K562 (cell line): ENCODE measurements around the gene DGKK. TPM values are rescaled to one million over a fixed set of nuclear protein-coding genes. Genes with fewer than 3 reads are reported as not detected.

Experiments used
- ATAC-seq: fragments of 200-7000 bp; cut with Tn5 transposase; 3 replicates; pipeline ENCODE4 v1.9.1; 2020; ENCODE audit warnings: moderate library complexity
- BruUV-seq: library from RNA; stranded (reverse); fragments of 400-500 nt; replicated peaks from 2 replicates; lab custom pipeline; 2021; lab: Mats Ljungman, UMichigan
- CTCF ChIA-PET: fragments of 300-600 bp; formaldehyde crosslinking; extraction: SDS; loops from one replicate; lab custom pipeline; 2021; ENCODE audit warnings: low intra/inter-chr PET ratio; lab: Yijun Ruan, JAX
- POLR2A ChIA-PET: fragments of 300-600, 350-650 bp; sonication (Branson Sonifier 250); formaldehyde crosslinking; extraction: SDS; loops from one replicate; lab custom pipeline; 2021; ENCODE audit warnings: antibody characterized with exemption, inconsistent platforms; lab: Yijun Ruan, JAX
- DNase-seq, 4 experiments: peaks; one replicate each; pipeline versions ENCODE4 v3.0.0 to v3.0.0-alpha.2; 2011 to 2018; ENCODE audit warnings: low spot score in 3 of 4, mixed read lengths in 3 of 4; ENCODE audit errors: extremely low read depth in 1 of 4
- FAIRE-seq: peaks from 2 replicates; lab custom pipeline; 2011; peaks lifted over from hg19 to GRCh38; lab: Jason Lieb, UNC
- H2AFZ ChIP-seq: 2 replicates; pipeline ENCODE4 v1.6.0; 2011; ENCODE audit warnings: low read depth, low read length, control low read depth, inconsistent platforms
- H3K27ac ChIP-seq: fragments of 200-600 bp; 3 replicates; pipeline ENCODE4 v1.8.0; 2011; ENCODE audit warnings: low read depth, mild to moderate bottlenecking, control low read depth, inconsistent platforms, low read length, moderate library complexity, mixed read lengths; ENCODE audit errors: extremely low read depth
- H3K27me3 ChIP-seq, 2 experiments: fragments of 300-600 bp in 1 of 2; 2 replicates in 1 of 2; 3 replicates in 1 of 2; pipeline versions ENCODE4 v1.6.0 to v1.8.0; 2011; ENCODE audit warnings: inconsistent platforms in 2 of 2, low read length in 2 of 2, mild to moderate bottlenecking in 1 of 2, mixed read lengths in 1 of 2, moderate library complexity in 1 of 2; ENCODE audit not compliant: control insufficient read depth in 2 of 2, insufficient read depth in 2 of 2
- H3K36me3 ChIP-seq: fragments of 300-600 bp; 3 replicates; pipeline ENCODE4 v1.8.0; 2011; ENCODE audit warnings: mild to moderate bottlenecking, low read length, inconsistent platforms; ENCODE audit not compliant: control insufficient read depth, insufficient read depth
- H3K4me1 ChIP-seq, 2 experiments: fragments of 200-600 bp in 1 of 2; replicated peaks in 1 of 2; 2 replicates in 1 of 2; 3 replicates in 1 of 2; pipeline versions ENCODE4 v1.5.1 to v1.8.0; 2011; ENCODE audit warnings: inconsistent platforms in 2 of 2, low read length in 2 of 2, mild to moderate bottlenecking in 1 of 2, mixed read lengths in 1 of 2, moderate library complexity in 1 of 2; ENCODE audit not compliant: control insufficient read depth in 2 of 2, insufficient read depth in 2 of 2
- H3K4me2 ChIP-seq: 2 replicates; pipeline ENCODE4 v1.6.1; 2011; ENCODE audit warnings: low read length, control low read depth, inconsistent platforms, mixed read lengths; ENCODE audit not compliant: insufficient read depth
- H3K4me3 ChIP-seq: fragments of 200-600 bp; sonication (generic), shearing (Covaris generic); 2 replicates; pipeline ENCODE4 v1.5.1; 2016; ENCODE audit warnings: control low read depth, inconsistent platforms
- H3K79me2 ChIP-seq: fragments of 200-600 bp; 3 replicates; pipeline ENCODE4 v1.8.0; 2011; ENCODE audit warnings: low read length, inconsistent platforms; ENCODE audit not compliant: control insufficient read depth, insufficient read depth
- H3K9ac ChIP-seq, 2 experiments: 2 replicates each; pipeline versions ENCODE4 v1.6.0 to v1.6.1; 2011; ENCODE audit warnings: low read depth in 2 of 2, low read length in 2 of 2, control low read depth in 1 of 2, inconsistent platforms in 1 of 2, mild to moderate bottlenecking in 1 of 2, mixed read lengths in 1 of 2; ENCODE audit not compliant: insufficient read depth in 1 of 2
- H3K9me1 ChIP-seq: one replicate; pipeline ENCODE4 v1.6.0; 2011; ENCODE audit warnings: inconsistent platforms, mild to moderate bottlenecking, low read length, moderate library complexity; ENCODE audit not compliant: control insufficient read depth, insufficient read depth
- H3K9me3 ChIP-seq: replicated peaks from 2 replicates; pipeline ENCODE4 v1.5.1; 2011; ENCODE audit warnings: low read depth, low read length, inconsistent platforms; ENCODE audit not compliant: control insufficient read depth, insufficient read depth
- H4K20me1 ChIP-seq: replicated peaks from 2 replicates; pipeline ENCODE4 v1.6.1; 2011; ENCODE audit warnings: low read length, inconsistent platforms, mixed read lengths; ENCODE audit not compliant: control insufficient read depth, insufficient read depth
- CBX2 ChIP-seq: fragments of 200-600 bp; sonication (generic); IDR thresholded peaks from one replicate; pipeline ENCODE4 v1.6.1; 2012; ENCODE audit warnings: mild to moderate bottlenecking, low read length, inconsistent platforms; ENCODE audit not compliant: insufficient read depth, poor library complexity, severe bottlenecking
- LEF1 ChIP-seq: fragments of 450-650 bp; IDR thresholded peaks from 2 replicates; pipeline ENCODE4 v1.6.1; 2016; ENCODE audit warnings: mild to moderate bottlenecking
- RFX1 ChIP-seq: fragments of 450-650 bp; IDR thresholded peaks from 2 replicates; pipeline ENCODE4 v1.6.1; 2016; ENCODE audit warnings: mild to moderate bottlenecking, moderate library complexity
- ZBTB7A ChIP-seq: IDR thresholded peaks from 2 replicates; pipeline ENCODE4 v1.6.1; 2011; ENCODE audit warnings: low read depth, mild to moderate bottlenecking, low read length, moderate library complexity, borderline replicate concordance; ENCODE audit not compliant: control insufficient read depth
- in situ Hi-C: fragments of 300-500 bp; cut with MboI; formaldehyde crosslinking; loops from 4 replicates; pipeline ENCODE4 v1.15.0; 2018; ENCODE audit warnings: inconsistent platforms, mixed read lengths
- intact Hi-C: fragments of 100-400 bp; cut with micrococcal nuclease; formaldehyde crosslinking; loops from 2 replicates; pipeline ENCODE4 v1.14.2; 2022
- polyA plus RNA-seq, 8 experiments: library from polyadenylated mRNA; depleted of rRNA in 4 of 8; stranded (reverse) in 5 of 8; unstranded in 3 of 8; fragments of >200 nt; fragmentation: Nextera tagmentation in 2 of 8; fragmentation: Illumina TruSeq in 1 of 8; extraction: Ambion mirVana in 2 of 8; extraction: Trizol in 1 of 8; gene quantifications; 2 replicates each; pipeline versions ENCODE4 v1.2.1 to v1.2.3, GENCODE V29; 2011 to 2014; ENCODE audit warnings: inconsistent platforms in 1 of 8, missing spikeins in 1 of 8
- total RNA-seq, 7 experiments: library from RNA; depleted of rRNA in 6 of 7; stranded (reverse); fragments of >200 nt in 6 of 7; fragmentation: Illumina TruSeq in 2 of 7; extraction: Trizol in 2 of 7; gene quantifications; 2 replicates each; pipeline versions ENCODE4 v1.2.1 to v1.2.3, GENCODE V29; 2011 to 2021; ENCODE audit warnings: low replicate concordance in 1 of 7
- TF ChIP-seq, protein P1 (sequence below): fragments of 250-450 bp; sonication (Bioruptor Pico); IDR thresholded peaks from 2 replicates; pipeline ENCODE4 v1.5.0; 2021; ENCODE audit warnings: mild to moderate bottlenecking, moderate library complexity
- TF ChIP-seq, protein P2 (sequence below): fragments of 450-650 bp; IDR thresholded peaks from 2 replicates; pipeline ENCODE4 v1.6.1; 2016; ENCODE audit warnings: borderline replicate concordance

DGKK gene
- total and polyA plus RNA-seq, 9 of the 15 experiments (the other 6 are each of a cell fraction or from before 2014, with no cell fraction given) = not detected

DNA sequence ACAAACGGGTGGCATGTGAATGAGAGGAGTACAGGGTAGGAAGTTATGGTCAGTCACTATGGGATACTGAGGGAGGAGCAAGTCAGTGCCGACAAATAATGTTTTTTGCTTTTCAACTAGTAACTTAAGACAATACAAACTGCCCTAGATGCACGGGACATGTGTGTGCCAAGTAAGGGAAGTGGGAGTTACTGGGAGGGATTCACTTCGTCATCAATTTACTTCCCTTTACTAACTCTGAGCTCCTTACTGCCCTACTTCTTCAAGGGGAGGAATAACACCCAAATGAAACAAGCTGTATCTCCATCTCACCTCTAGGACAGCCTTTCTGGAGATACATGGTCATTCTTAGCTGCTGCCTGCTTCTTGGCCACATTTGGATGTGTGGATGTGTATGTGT, 97.7 kb downstream of the DGKK start (continued):
- no peak for TF ChIP-seq CBX2
- no peak for TF ChIP-seq ZBTB7A
- TF ChIP-seq, protein P1, sequence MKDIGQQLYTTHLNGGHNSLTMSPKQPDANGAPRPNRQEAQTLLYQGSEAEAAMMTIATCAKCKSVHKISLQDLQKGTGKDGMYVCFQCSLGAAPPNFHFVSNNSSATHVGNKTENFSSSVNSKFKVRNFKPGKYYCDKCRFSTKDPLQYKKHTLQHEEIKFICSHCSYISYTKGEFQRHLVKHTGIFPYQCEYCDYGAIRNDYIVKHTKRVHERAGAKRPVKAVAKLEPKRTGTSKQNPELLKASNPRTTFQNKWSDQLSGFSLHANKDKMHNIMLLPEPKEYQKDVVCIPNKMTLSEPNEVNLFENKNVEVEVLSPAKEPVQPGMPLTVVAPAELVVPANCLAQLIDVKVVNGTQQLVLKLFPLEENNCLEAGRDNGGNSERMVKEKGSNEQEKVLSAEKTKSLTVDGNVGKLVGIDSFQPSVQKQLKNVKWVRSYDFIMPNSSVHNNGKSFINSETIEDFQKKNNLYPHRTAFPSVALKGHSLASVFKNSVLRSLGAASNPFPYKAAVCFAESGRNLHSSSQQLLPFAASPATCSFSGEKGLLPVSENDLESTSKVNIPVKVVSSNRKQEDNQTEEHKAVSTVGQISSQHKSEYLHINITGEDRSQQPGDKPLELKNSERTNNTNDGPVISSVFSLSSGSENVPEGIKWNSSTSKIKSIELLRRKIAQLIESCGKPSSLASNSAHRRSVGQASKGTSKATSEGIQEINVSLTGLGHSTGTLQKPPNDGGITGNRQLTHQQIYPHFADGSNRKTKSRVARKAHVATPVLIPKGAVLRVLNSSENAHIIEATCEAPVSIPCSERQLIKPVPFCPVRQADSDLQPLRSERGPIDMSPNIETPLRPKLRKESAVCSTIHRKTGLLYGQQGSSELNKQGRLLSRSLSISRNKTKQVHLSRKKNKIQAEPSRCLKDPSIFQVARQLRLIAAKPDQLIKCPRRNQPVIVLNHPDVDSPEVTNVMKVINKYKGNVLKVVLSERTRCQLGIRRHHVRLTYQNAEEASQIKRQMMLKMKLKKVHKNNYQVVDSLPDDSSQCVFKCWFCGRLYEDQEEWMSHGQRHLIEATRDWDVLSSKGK = no peak

DNA sequence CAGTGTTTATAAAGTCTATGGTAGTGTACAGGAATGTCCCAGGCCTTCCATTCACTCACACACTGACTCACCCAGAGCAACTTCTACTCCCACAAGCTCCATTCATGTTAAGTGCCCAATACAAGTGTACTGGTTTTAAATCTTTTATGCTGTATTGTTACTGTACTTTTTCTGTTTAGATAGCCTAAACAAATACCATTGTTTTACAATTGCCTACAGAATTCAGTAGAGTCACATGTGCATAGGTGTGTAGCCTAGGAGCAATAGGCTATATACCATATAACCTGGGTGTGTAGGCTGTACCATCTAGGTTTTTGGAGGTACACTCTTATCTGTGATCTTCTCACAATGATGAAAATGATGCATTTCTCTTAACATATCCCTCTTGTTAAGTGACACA, 126.7 kb downstream of the DGKK start:
- POLR2A ChIA-PET = no interaction called here
- H3K27me3 ChIP-seq = no peaks in the 10 kb centered on the region
- H2AFZ ChIP-seq = no peak overlapping the region
- no peaks in the 10 kb centered on the region for H4K20me1 ChIP-seq
- no peaks in the 10 kb centered on the region for H3K9me1 ChIP-seq
- CTCF ChIA-PET = no interaction called here
- H3K36me3 ChIP-seq = no peaks in the 10 kb centered on the region
- H3K9ac ChIP-seq = no peak overlapping the region
- H3K9me3 ChIP-seq = no peaks in the 10 kb centered on the region
- FAIRE-seq = no peak
- DNase-seq = no peak
- H3K4me2 ChIP-seq = no peak overlapping the region
- intact Hi-C loops = no loop called here
- ATAC-seq = no peak
- TF ChIP-seq, protein P2, sequence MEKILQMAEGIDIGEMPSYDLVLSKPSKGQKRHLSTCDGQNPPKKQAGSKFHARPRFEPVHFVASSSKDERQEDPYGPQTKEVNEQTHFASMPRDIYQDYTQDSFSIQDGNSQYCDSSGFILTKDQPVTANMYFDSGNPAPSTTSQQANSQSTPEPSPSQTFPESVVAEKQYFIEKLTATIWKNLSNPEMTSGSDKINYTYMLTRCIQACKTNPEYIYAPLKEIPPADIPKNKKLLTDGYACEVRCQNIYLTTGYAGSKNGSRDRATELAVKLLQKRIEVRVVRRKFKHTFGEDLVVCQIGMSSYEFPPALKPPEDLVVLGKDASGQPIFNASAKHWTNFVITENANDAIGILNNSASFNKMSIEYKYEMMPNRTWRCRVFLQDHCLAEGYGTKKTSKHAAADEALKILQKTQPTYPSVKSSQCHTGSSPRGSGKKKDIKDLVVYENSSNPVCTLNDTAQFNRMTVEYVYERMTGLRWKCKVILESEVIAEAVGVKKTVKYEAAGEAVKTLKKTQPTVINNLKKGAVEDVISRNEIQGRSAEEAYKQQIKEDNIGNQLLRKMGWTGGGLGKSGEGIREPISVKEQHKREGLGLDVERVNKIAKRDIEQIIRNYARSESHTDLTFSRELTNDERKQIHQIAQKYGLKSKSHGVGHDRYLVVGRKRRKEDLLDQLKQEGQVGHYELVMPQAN = no peak
- no peak for TF ChIP-seq RFX1
- no peak for TF ChIP-seq LEF1
- TF ChIP-seq, protein P1 = no peak
- H3K79me2 ChIP-seq = no peaks in the 10 kb centered on the region
- no peak overlapping the region for H3K4me3 ChIP-seq
- no peak overlapping the region for H3K27ac ChIP-seq
- BruUV-seq = no TSS peak
- in situ Hi-C loops = no loop called here
- H3K4me1 ChIP-seq = no peaks in the 10 kb centered on the region
